Measurements from ENCODE around the gene NUP62.

The NUP62 gene

DNA sequence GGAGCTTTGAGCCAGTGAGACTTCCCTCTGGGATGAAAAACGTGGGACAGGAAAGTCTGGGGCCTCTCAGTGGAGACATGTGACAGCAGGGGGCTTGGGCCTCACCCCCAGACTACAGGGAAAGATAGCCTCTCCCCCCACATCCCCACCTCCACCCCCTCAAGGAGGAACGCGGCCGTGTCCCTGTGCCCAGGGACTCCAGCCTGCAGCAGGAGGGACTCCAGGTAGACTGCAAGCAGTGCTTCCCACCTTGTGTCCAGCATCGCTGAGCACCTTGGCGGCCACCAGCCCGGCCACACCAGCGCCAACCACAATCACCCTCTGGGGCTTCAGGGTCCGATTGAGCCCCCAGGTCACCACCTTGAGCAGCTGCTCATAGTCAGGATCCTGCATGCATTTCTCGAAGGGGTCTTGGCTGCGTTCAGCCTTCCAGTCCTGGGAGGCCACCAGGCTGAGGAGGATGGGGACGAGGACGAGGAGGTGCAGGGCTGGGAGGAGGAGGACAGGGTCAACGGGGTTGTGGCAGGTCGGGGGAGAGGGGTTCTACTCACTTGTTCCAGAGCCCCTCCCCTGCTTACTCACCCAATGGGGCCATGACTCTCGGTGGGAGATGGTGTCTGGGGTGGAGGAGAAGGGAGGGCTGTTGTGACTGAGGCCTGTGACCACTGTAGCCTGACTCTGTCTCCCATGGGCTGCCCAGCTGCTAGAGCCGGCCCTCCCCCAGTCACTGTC, 33.6 kb downstream of the NUP62 start:
- no peak for DNase-seq

DNA sequence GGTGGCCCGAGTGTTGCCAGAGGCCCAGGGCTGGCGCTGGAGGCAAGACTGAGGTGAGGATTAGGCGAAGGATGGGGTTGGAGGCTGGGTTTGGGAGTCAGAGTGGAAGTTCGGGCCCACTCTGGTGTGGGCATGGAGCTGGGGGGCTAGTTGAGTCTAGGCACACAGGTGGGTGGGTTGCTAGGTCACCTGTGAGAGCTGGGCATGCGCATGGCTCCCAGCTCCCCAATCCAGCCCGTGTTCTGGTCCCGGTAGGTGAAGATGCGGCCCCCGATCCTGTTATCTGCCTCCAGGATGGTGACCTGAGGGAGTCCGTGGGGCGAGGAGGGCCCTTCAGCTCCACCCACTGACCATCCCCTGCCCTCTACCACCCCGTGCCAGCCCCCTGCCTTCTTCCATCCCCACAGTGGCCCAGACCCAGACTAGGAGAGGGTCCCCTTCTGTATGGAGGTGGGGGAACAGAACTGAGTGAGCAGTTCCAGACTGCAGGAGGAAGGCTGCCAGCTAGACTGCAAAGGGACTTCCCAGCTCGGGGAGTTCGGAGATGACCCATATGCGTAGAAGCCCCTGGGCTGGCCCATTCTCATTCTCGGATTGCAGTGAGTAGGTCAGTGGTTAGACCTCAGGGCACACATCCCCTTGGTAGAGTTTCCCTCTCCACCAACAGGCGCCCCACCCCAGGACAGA, 34.3 kb downstream of the NUP62 start:
- no peak for DNase-seq

DNA sequence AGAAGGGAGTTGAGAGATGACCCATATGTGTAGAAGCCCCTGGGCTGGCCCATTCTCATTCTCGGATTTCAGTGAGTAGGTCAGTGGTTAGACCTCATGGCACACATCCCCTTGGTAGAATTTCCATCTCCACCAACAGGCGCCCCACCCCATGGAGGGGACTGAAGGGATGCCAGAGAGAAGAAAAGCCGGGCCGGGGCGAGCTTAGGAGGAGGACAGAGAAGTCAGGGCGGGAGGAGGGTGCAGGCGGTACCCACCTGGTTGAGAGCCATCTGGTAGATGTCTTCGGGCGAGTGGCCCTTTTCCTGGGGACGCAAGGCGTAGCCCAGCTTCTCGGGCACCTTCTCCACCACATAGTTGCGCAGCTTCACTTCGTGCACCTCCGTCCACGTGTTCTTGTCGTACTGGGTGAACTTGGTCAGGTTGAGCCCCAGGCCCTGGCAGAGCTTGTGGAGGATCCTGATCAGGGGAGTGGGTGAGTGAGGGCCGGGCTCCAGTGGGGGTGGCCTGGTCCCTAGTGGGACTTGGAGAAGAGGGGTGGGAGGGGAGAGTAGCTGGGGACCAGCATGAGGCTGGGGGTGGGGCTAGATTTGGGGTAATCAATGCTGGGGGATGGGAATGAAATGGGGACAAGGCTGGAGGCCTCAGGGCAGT, 35.2 kb downstream of the NUP62 start:
- no peak for DNase-seq

DNA sequence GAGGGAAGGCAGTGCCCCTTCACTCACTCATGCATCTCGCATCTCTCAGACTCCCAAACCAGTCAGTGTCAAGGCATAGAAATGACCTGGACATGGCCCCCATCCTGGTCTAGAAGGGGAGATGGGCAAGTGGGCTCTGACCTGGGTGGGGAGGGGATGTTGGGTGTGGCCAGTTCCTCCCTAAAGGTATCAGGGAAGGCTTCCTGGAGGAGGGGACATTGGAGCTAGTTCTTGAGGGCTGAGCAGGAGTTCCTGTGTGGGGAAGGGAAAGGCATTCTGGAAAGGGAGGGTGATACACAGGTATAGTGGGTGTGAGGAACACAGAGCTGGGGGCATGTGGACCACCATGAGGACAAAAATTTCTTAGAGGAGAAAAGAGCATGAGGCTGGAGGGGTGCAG, 36.6 kb downstream of the NUP62 start:
- DNase-seq: no peak

DNA sequence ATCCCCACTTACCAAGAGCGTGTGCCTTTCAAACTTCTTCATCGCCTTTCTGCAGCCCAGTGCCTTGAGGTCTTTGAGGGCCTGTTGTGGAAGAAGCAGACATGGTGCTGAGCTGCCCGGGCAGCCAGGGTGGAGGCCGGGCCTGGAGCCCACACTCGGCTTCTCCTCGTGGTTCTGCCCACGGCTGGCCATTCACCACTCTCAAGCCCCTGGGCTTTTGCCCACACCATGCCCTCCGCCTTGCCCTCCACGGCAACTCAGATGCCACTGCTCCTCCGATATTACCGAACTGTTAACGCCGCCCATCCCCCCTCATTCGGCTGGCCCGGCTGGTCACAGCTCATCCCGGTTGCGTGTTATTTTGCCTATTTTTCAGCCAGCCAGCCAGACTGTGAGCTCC, 37.9 kb downstream of the NUP62 start:
- no peak for DNase-seq

DNA sequence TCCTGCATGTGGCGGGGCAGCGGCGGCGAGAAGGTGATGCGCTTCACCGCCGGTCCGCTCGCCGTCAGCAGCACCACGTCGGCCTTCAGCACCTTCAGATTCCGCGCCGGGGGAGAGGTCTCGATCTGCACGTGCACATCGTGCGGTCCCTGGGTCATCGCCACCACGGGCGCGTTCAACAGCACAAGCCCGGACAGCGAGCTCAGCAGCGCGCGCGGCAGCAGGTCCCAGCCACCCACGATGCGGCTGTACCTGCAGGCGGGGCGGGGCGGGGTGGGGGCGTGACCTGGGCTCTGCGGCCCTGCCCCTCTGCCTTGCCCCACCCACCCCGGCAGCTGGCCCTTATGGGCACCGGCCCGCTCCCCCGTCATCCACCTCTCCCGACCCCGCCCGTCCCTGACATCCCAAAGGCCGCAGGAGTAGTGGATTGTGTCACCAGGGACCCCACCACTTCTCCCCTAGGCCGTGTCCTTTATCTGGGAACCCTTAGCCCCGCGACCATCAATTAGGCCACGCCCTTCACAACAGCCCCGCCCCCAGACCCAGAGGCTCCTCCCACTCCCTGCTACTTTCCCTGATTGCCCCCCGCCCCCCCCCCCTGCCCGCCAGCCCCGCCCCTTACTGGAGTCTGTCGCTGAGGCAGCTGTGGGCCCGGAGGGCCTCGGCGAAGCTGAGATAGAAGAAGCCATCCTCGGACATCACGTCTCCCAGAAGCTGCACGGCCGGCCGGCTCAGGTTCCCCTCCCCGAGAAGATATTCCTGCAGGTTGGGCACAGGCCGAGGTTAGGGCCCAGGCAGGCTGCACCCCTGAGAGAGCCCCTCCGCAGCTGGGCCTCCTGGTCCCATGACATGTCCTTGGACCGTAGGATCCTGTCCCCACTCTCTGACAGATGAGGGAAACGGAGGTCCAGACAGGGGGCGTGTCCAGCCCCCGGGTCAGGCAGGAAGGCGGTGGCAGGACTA, 38.7 kb downstream of the NUP62 start:
- DNase-seq: peak; percentile 61

- no peak for DNase-seq
Measured at GRCh38 chr19:49889687-49890348, 39.5 kb downstream of the NUP62 start.

- no peak for DNase-seq
Measured at GRCh38 chr19:49889038-49889686, 40.1 kb downstream of the NUP62 start.

DNA sequence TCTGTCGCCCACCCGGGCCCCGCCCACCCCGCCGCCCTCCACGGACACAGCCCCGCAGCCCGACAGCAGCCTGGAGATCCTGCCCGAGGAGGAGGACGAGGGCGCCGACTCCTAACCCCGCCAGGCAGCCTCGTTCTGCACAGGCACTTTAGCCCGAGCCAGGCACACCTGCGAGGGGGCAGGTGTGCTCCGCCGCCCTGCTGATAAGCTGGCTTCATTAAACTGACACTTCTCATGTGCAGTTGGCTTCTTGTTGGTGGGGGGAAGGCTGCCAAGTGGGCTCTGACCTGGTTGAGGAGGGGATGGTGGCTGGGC, 40.8 kb downstream of the NUP62 start:
- peak; percentile 26 for DNase-seq

GRCh38 chr19:49887665-49888509, 41.4 kb downstream of the NUP62 start:
- no peak for DNase-seq

DNA sequence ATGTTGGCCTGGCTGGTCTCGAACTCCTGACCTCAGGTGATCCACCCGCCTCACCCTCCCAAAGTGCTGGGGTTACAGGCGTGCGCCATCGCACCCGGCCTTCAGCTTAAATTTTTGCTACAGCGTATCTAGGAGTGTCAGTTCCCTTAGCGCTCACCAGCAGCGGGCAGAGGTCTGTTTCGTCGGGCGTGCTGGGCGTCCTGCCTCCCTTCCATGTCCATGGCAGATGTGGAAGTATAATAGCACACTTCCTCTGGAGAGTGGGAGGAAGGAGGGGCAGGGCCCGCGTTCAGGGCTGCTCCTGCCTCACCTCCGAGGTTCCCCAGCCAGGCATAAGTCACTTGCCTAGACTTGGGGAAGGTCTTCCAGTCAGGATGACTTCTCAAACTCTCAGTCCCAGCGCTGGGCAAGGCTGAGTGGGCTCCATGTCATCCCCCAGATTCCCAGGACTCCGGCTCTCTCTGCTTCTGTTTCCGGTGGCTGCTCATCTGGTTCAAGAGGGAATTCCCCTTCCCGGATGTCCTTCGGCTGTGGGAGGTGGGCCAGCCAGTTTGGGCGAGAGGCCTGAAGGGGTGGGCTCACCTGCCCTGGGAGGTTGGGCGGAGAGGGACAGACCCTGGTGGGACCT, 42.2 kb downstream of the NUP62 start:
- DNase-seq: no peak

DNA sequence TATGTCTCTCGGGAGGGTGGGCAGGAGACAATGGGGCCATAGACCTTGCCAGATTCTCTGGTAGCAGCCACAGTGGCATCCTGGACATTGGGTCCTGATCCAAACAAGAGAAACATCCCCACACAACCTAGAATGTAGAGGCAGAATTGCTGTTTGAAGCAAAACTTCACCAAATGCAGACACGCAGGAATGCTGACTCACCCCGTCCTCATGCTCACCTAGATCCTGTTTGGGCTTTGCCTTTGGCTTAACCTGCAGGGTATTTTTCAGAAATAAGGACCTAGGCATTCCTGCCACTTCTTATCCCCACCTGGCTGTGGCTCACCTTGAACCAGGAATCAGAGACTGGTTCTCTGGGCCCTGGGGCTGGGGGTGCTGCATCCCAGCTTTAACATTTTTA, 44.5 kb downstream of the NUP62 start:
- no peak for DNase-seq

DNA sequence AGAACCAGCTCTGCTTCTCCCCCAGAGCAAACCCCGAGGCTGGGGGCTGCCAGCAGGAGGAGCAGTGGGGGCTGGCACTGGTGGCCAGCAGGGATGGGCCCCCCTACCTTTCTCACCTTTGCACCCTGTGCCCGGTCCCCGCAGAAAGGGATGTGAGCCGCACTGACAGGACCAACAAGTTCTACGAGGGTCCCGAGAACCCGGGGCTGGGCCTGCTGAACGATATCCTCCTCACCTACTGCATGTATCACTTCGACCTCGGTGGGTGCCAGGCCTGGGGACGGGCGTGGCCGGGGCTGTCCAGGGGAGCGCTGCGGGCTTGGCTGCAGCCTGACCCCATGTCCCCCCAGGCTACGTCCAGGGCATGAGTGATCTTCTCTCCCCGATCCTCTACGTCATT, 45.2 kb downstream of the NUP62 start:
- DNase-seq: no peak

- DNase-seq: no peak
Measured at GRCh38 chr19:49883094-49883493, 46.2 kb downstream of the NUP62 start.

DNA sequence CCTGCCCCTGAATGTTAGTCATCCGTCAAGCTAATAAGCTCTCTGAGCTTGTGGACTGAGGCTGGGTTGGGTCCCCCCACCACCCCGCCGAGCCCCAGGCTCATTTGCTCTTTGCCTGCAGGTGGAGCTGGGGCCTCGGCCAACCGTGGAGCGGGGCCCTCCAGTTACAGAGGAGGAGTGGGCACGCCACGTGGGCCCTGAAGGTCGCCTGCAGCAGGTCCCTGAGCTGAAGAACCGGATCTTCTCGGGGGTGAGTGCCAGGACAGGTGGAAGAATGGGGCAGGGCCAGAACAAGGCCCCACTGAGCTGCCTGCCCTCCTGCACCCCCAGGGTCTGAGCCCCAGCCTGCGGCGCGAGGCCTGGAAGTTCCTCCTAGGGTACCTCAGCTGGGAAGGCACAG, 46.7 kb downstream of the NUP62 start:
- no peak for DNase-seq

- DNase-seq: no peak
Measured at GRCh38 chr19:49881672-49882394, 47.5 kb downstream of the NUP62 start.

DNA sequence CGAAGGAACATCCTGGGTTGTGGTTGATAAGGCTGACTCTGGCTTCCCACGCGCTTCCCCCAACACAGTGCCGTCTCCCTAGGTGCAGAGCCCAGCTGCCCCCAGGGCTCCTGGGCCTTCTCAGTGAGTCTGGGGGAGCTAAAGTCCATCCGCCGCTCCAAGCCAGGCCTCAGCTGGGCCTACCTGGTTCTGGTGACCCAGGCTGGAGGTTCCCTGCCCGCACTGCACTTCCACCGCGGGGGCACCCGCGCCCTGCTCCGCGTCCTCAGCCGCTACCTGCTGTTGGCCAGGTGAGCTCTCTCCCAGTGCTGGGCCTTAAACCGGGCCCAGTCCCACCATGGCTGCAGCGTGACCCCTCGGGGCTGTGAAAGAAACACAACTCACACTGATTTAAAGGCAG, 48.1 kb downstream of the NUP62 start:
- no peak for DNase-seq

- no peak for DNase-seq
Measured at GRCh38 chr19:49880162-49880869, 49.0 kb downstream of the NUP62 start.

DNA sequence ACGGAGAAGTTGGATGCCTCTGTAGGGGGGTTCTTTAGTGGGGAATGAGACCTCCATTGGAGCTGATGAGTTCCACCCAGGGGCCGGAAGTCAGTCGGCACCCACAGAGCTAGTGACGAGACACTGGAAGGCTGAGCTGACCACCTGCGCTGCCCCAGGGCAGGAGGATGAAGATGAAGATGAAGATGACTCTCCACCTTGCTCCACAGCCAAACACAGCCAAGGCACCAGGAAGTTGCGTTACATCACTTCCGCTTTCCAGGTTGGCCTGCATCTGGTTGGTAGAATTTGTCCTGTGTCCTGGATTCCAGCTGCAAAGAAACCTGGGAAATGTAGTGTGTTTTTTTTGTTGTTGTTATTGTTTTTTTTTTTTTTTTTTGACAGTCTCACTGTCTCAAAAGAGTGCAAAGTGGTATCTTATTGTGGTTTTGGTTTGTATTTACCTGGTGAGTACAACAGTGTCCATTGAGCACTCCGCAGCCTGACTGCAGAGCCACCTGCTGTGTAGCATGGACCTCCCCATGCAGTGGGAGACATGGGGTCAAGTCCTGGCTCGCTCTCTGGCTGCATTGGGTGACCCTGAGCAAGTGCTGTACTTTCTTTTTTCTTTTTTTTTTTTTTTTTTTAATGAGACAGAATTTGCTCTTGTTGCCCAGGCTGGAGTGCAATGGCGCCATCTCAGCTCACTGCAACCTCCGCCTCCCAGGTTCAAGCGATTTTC, 49.9 kb downstream of the NUP62 start:
- no peak for DNase-seq
